ENCODE results near the gene INTS1.

DNA sequence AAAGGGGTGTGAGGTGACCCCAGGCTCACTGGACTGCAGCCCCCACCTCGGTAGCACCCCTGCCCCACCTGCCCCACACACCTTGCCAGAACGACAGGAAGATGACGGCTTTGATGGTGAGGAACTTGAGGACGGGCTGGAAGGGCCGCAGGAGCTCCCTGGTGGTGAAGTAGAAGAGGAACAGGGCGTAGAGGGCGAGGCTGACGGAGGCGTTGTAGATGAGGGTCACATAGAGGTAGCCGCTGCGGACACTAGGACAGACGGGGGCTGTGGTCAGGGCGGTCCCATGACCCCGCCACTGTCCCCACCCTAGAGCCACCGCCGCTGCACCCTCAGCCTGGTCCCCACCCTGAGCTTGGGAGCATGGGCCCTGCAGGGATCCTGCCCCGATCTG is 44.2 kb upstream of the INTS1 start:
- TF ChIP-seq, protein P1, sequence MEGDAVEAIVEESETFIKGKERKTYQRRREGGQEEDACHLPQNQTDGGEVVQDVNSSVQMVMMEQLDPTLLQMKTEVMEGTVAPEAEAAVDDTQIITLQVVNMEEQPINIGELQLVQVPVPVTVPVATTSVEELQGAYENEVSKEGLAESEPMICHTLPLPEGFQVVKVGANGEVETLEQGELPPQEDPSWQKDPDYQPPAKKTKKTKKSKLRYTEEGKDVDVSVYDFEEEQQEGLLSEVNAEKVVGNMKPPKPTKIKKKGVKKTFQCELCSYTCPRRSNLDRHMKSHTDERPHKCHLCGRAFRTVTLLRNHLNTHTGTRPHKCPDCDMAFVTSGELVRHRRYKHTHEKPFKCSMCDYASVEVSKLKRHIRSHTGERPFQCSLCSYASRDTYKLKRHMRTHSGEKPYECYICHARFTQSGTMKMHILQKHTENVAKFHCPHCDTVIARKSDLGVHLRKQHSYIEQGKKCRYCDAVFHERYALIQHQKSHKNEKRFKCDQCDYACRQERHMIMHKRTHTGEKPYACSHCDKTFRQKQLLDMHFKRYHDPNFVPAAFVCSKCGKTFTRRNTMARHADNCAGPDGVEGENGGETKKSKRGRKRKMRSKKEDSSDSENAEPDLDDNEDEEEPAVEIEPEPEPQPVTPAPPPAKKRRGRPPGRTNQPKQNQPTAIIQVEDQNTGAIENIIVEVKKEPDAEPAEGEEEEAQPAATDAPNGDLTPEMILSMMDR (IDR thresholded peaks at IDR 0.05): no peak
- no peak for TF ChIP-seq POLR2A (IDR thresholded peaks at IDR 0.05)

Measured in testis (tissue), 2 donors.